Panc1 (cell line): ENCODE results near the gene ATXN3L. TPM values are rescaled to one million over a fixed set of nuclear protein-coding genes. Genes with fewer than 3 reads are reported as not detected.

Experiments
- ATAC-seq: fragments of 200-7000 bp; cut with Tn5 transposase; 2 replicates; pipeline ENCODE4 v1.9.1; 2020; ENCODE audit warnings: mild to moderate bottlenecking, moderate library complexity
- BruUV-seq: library from RNA; stranded (reverse); fragments of 400-500 nt; replicated peaks from 2 replicates; lab custom pipeline; 2021; lab: Mats Ljungman, UMichigan
- CTCF ChIA-PET: fragments of 300-600 bp; sonication (Branson Sonifier 250); formaldehyde crosslinking; loops from one replicate; lab custom pipeline; 2022; ENCODE audit warnings: antibody characterized with exemption; lab: Charles Lee
- POLR2A ChIA-PET: fragments of 300-600 bp; sonication (Branson Sonifier 250); formaldehyde crosslinking; loops from one replicate; lab custom pipeline; 2022; ENCODE audit warnings: antibody characterized with exemption; lab: Charles Lee
- DNase-seq: peaks from one replicate; pipeline ENCODE4 v3.0.0-alpha.2; 2010; ENCODE audit warnings: low read depth, low spot score
- H3K27ac ChIP-seq: 2 replicates; pipeline ENCODE4 v1.5.1; 2011; ENCODE audit warnings: mild to moderate bottlenecking, low read length, inconsistent platforms
- H3K27me3 ChIP-seq: fragments of 200-500 bp; sonication (Bioruptor generic); 2 replicates; pipeline ENCODE4 v1.6.0; 2014; ENCODE audit warnings: low read length, inconsistent platforms; ENCODE audit not compliant: control insufficient read depth, insufficient read depth
- H3K36me3 ChIP-seq: fragments of 200-500 bp; sonication (Bioruptor generic); 2 replicates; pipeline ENCODE4 v1.5.1; 2014; ENCODE audit warnings: inconsistent platforms, mild to moderate bottlenecking, low read length, moderate library complexity; ENCODE audit not compliant: control insufficient read depth, insufficient read depth
- H3K4me1 ChIP-seq: 2 replicates; pipeline ENCODE4 v1.5.1; 2011; ENCODE audit warnings: inconsistent platforms, mild to moderate bottlenecking, low read length, moderate library complexity; ENCODE audit not compliant: control insufficient read depth, insufficient read depth
- H3K4me3 ChIP-seq, 2 experiments: 2 replicates each; pipeline ENCODE4 v1.5.1; 2011 to 2012; ENCODE audit warnings: low read depth in 2 of 2, low read length in 2 of 2, mild to moderate bottlenecking in 2 of 2, inconsistent platforms in 1 of 2, moderate library complexity in 1 of 2
- H3K9me3 ChIP-seq: fragments of 200-500 bp; sonication (Bioruptor generic); 2 replicates; pipeline ENCODE4 v1.5.1; 2014; ENCODE audit warnings: low read depth, mild to moderate bottlenecking, inconsistent platforms, low read length, moderate library complexity; ENCODE audit not compliant: control insufficient read depth, insufficient read depth
- POLR2AphosphoS5 ChIP-seq: IDR thresholded peaks from 2 replicates; pipeline ENCODE4 v1.6.1; 2012; ENCODE audit warnings: mild to moderate bottlenecking, low read depth, low read length, moderate library complexity
- SIN3A ChIP-seq: IDR thresholded peaks from 2 replicates; pipeline ENCODE4 v1.6.1; 2012; ENCODE audit warnings: low read depth, mild to moderate bottlenecking, low read length, moderate library complexity, borderline replicate concordance; ENCODE audit not compliant: insufficient read depth
- TCF7L2 ChIP-seq: IDR thresholded peaks from 2 replicates; pipeline ENCODE4 v1.6.1; 2011; ENCODE audit warnings: mild to moderate bottlenecking, low read depth, low read length, inconsistent platforms
- in situ Hi-C: cut with HindIII; loops from 2 replicates; pipeline ENCODE4 v1.10.0; 2016; ENCODE audit warnings: low sequenced_read_pairs, low pct_unique_long_range_greater_than_20kb
- intact Hi-C: fragments of 100-400 bp; cut with micrococcal nuclease; formaldehyde crosslinking; loops from one replicate; pipeline ENCODE4 v1.10.0; 2022; ENCODE audit not compliant: unreplicated experiment
- total RNA-seq: library from RNA; stranded (reverse); gene quantifications from one replicate; pipeline ENCODE4 v1.2.1, GENCODE V29; 2021; ENCODE audit not compliant: unreplicated experiment
- TF ChIP-seq, protein P1 (sequence below), 2 experiments: IDR thresholded peaks; 2 replicates each; pipeline ENCODE4 v1.6.1; 2011 to 2012; ENCODE audit warnings: low read depth in 2 of 2, control low read depth in 1 of 2, low read length in 1 of 2, mild to moderate bottlenecking in 1 of 2, moderate library complexity in 1 of 2; ENCODE audit not compliant: insufficient read depth in 1 of 2
- TF ChIP-seq, protein P2 (sequence below): fragments of 450-650 bp; IDR thresholded peaks from 2 replicates; pipeline ENCODE4 v1.5.1; 2017; ENCODE audit warnings: mild to moderate bottlenecking

The ATXN3L gene
- total RNA-seq, 1 experiment from 2014 or later, result not detected

DNA sequence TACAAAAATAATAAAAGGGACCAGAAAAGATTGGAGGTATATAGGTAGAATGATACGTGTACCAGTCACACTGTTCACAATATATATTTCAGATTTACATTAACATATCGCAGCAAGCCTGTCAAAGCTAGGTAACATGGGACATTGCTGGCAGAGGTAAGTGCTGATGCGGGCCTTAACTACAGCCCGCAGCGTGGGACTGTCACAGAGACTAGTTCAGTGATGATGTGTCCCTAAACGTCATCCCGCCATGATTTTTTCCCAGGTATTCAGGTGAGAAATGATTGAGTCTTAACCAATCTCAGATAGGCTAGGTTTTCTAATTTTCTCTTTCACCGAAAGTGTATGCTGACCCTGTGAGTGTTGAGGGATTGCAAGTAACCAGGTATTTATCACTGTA lies 7.8 kb upstream of the ATXN3L start:
- no peak for ATAC-seq
- in situ Hi-C loops, result no loop called here
- H3K9me3 ChIP-seq, result no peaks in the 10 kb centered on the region
- CTCF ChIA-PET, result no interaction called here
- no TSS peak for BruUV-seq
- H3K27me3 ChIP-seq, result no peaks in the 10 kb centered on the region
- no peak for TF ChIP-seq SIN3A
- no peak for TF ChIP-seq POLR2AphosphoS5
- TF ChIP-seq, protein P1, sequence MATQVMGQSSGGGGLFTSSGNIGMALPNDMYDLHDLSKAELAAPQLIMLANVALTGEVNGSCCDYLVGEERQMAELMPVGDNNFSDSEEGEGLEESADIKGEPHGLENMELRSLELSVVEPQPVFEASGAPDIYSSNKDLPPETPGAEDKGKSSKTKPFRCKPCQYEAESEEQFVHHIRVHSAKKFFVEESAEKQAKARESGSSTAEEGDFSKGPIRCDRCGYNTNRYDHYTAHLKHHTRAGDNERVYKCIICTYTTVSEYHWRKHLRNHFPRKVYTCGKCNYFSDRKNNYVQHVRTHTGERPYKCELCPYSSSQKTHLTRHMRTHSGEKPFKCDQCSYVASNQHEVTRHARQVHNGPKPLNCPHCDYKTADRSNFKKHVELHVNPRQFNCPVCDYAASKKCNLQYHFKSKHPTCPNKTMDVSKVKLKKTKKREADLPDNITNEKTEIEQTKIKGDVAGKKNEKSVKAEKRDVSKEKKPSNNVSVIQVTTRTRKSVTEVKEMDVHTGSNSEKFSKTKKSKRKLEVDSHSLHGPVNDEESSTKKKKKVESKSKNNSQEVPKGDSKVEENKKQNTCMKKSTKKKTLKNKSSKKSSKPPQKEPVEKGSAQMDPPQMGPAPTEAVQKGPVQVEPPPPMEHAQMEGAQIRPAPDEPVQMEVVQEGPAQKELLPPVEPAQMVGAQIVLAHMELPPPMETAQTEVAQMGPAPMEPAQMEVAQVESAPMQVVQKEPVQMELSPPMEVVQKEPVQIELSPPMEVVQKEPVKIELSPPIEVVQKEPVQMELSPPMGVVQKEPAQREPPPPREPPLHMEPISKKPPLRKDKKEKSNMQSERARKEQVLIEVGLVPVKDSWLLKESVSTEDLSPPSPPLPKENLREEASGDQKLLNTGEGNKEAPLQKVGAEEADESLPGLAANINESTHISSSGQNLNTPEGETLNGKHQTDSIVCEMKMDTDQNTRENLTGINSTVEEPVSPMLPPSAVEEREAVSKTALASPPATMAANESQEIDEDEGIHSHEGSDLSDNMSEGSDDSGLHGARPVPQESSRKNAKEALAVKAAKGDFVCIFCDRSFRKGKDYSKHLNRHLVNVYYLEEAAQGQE (IDR thresholded peaks at IDR 0.05; ENCODE audit: insufficient read depth in 1 of 2, low read depth in 2 of 2, low read length in 1 of 2), result no peak
- TF ChIP-seq TCF7L2, result no peak
- TF ChIP-seq, protein P2, sequence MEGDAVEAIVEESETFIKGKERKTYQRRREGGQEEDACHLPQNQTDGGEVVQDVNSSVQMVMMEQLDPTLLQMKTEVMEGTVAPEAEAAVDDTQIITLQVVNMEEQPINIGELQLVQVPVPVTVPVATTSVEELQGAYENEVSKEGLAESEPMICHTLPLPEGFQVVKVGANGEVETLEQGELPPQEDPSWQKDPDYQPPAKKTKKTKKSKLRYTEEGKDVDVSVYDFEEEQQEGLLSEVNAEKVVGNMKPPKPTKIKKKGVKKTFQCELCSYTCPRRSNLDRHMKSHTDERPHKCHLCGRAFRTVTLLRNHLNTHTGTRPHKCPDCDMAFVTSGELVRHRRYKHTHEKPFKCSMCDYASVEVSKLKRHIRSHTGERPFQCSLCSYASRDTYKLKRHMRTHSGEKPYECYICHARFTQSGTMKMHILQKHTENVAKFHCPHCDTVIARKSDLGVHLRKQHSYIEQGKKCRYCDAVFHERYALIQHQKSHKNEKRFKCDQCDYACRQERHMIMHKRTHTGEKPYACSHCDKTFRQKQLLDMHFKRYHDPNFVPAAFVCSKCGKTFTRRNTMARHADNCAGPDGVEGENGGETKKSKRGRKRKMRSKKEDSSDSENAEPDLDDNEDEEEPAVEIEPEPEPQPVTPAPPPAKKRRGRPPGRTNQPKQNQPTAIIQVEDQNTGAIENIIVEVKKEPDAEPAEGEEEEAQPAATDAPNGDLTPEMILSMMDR, result no peak
- H3K27ac ChIP-seq, result no peak overlapping the region
- H3K4me1 ChIP-seq, result no peaks in the 10 kb centered on the region
- POLR2A ChIA-PET, result no interaction called here
- intact Hi-C loops, result no loop called here
- H3K4me3 ChIP-seq, result no peak overlapping the region
- H3K36me3 ChIP-seq, result no peaks in the 10 kb centered on the region
- no peak for DNase-seq

DNA sequence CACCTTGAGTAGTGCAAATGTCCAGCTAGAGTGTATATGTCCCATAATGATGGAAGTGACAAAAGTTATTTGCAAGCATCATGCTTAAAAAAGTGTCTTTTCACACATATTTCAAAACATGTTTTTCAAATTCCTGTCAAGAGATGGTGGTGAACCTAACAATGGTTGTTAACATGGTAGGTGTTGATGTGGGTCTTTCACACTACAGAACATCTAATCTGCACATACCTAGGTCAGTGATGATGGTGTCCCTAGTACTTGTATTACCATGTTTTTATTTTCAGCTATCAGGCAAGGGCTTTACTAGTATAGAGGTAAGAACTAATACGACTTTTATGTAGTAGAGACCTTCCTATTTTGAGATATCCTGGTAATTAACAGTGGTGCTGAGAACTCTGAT lies 3.4 kb upstream of the ATXN3L start:
- ATAC-seq, result no peak
- Histone ChIP-seq H3K9me3 (no peaks in the 10 kb centered on the region), H3K4me1 (no peaks in the 10 kb centered on the region), H3K27ac (no peak overlapping the region), H3K4me3 (no peak overlapping the region), H3K27me3 (no peaks in the 10 kb centered on the region), H3K36me3 (no peaks in the 10 kb centered on the region)
- CTCF ChIA-PET, result no interaction called here
- in situ Hi-C loops (no loop called here), intact Hi-C loops (no loop called here)
- no TSS peak for BruUV-seq
- TF ChIP-seq, protein P1 (IDR thresholded peaks at IDR 0.05; ENCODE audit: insufficient read depth in 1 of 2, low read depth in 2 of 2, low read length in 1 of 2), result no peak
- TF ChIP-seq, protein P2, result no peak
- TF ChIP-seq POLR2AphosphoS5, result no peak
- TF ChIP-seq TCF7L2, result no peak
- TF ChIP-seq SIN3A, result no peak
- POLR2A ChIA-PET, result no interaction called here
- DNase-seq, result no peak
